K562 (cell line): ENCODE results near the gene PHF3. TPM values are rescaled to one million over a fixed set of nuclear protein-coding genes. Genes with fewer than 3 reads are reported as not detected.

Experiments
- ATAC-seq: fragments of 200-7000 bp; cut with Tn5 transposase; 3 replicates; pipeline ENCODE4 v1.9.1; 2020; ENCODE audit warnings: moderate library complexity
- BruUV-seq: library from RNA; stranded (reverse); fragments of 400-500 nt; replicated peaks from 2 replicates; lab custom pipeline; 2021; lab: Mats Ljungman, UMichigan
- CTCF ChIA-PET: fragments of 300-600 bp; formaldehyde crosslinking; extraction: SDS; loops from one replicate; lab custom pipeline; 2021; ENCODE audit warnings: low intra/inter-chr PET ratio; lab: Yijun Ruan, JAX
- POLR2A ChIA-PET: fragments of 300-600, 350-650 bp; sonication (Branson Sonifier 250); formaldehyde crosslinking; extraction: SDS; loops from one replicate; lab custom pipeline; 2021; ENCODE audit warnings: antibody characterized with exemption, inconsistent platforms; lab: Yijun Ruan, JAX
- DNase-seq, 4 experiments: peaks; one replicate each; pipeline versions ENCODE4 v3.0.0 to v3.0.0-alpha.2; 2011 to 2018; ENCODE audit warnings: low spot score in 3 of 4, mixed read lengths in 3 of 4; ENCODE audit errors: extremely low read depth in 1 of 4
- FAIRE-seq: peaks from 2 replicates; lab custom pipeline; 2011; peaks lifted over from hg19 to GRCh38; lab: Jason Lieb, UNC
- H2AFZ ChIP-seq: 2 replicates; pipeline ENCODE4 v1.6.0; 2011; ENCODE audit warnings: low read depth, low read length, control low read depth, inconsistent platforms
- H3K27ac ChIP-seq: fragments of 200-600 bp; 3 replicates; pipeline ENCODE4 v1.8.0; 2011; ENCODE audit warnings: low read depth, mild to moderate bottlenecking, control low read depth, inconsistent platforms, low read length, moderate library complexity, mixed read lengths; ENCODE audit errors: extremely low read depth
- H3K27me3 ChIP-seq, 2 experiments: fragments of 300-600 bp in 1 of 2; 2 replicates in 1 of 2; 3 replicates in 1 of 2; pipeline versions ENCODE4 v1.6.0 to v1.8.0; 2011; ENCODE audit warnings: inconsistent platforms in 2 of 2, low read length in 2 of 2, mild to moderate bottlenecking in 1 of 2, mixed read lengths in 1 of 2, moderate library complexity in 1 of 2; ENCODE audit not compliant: control insufficient read depth in 2 of 2, insufficient read depth in 2 of 2
- H3K36me3 ChIP-seq: fragments of 300-600 bp; 3 replicates; pipeline ENCODE4 v1.8.0; 2011; ENCODE audit warnings: mild to moderate bottlenecking, low read length, inconsistent platforms; ENCODE audit not compliant: control insufficient read depth, insufficient read depth
- H3K4me1 ChIP-seq, 2 experiments: fragments of 200-600 bp in 1 of 2; replicated peaks in 1 of 2; 2 replicates in 1 of 2; 3 replicates in 1 of 2; pipeline versions ENCODE4 v1.5.1 to v1.8.0; 2011; ENCODE audit warnings: inconsistent platforms in 2 of 2, low read length in 2 of 2, mild to moderate bottlenecking in 1 of 2, mixed read lengths in 1 of 2, moderate library complexity in 1 of 2; ENCODE audit not compliant: control insufficient read depth in 2 of 2, insufficient read depth in 2 of 2
- H3K4me2 ChIP-seq: 2 replicates; pipeline ENCODE4 v1.6.1; 2011; ENCODE audit warnings: low read length, control low read depth, inconsistent platforms, mixed read lengths; ENCODE audit not compliant: insufficient read depth
- H3K4me3 ChIP-seq: fragments of 200-600 bp; sonication (generic), shearing (Covaris generic); 2 replicates; pipeline ENCODE4 v1.5.1; 2016; ENCODE audit warnings: control low read depth, inconsistent platforms
- H3K79me2 ChIP-seq: fragments of 200-600 bp; 3 replicates; pipeline ENCODE4 v1.8.0; 2011; ENCODE audit warnings: low read length, inconsistent platforms; ENCODE audit not compliant: control insufficient read depth, insufficient read depth
- H3K9ac ChIP-seq, 2 experiments: 2 replicates each; pipeline versions ENCODE4 v1.6.0 to v1.6.1; 2011; ENCODE audit warnings: low read depth in 2 of 2, low read length in 2 of 2, control low read depth in 1 of 2, inconsistent platforms in 1 of 2, mild to moderate bottlenecking in 1 of 2, mixed read lengths in 1 of 2; ENCODE audit not compliant: insufficient read depth in 1 of 2
- H3K9me1 ChIP-seq: one replicate; pipeline ENCODE4 v1.6.0; 2011; ENCODE audit warnings: inconsistent platforms, mild to moderate bottlenecking, low read length, moderate library complexity; ENCODE audit not compliant: control insufficient read depth, insufficient read depth
- H3K9me3 ChIP-seq: replicated peaks from 2 replicates; pipeline ENCODE4 v1.5.1; 2011; ENCODE audit warnings: low read depth, low read length, inconsistent platforms; ENCODE audit not compliant: control insufficient read depth, insufficient read depth
- H4K20me1 ChIP-seq: replicated peaks from 2 replicates; pipeline ENCODE4 v1.6.1; 2011; ENCODE audit warnings: low read length, inconsistent platforms, mixed read lengths; ENCODE audit not compliant: control insufficient read depth, insufficient read depth
- DNMT1 ChIP-seq: fragments of 450-650 bp; IDR thresholded peaks from 2 replicates; pipeline ENCODE4 v1.6.1; 2016; ENCODE audit warnings: antibody characterized with exemption, mild to moderate bottlenecking
- GABPA ChIP-seq: fragments of 200-800 bp; sonication (Bioruptor generic); conservative IDR thresholded peaks from 2 replicates; pipeline ENCODE4 v1.6.1; 2016; ENCODE audit warnings: low read depth, missing genetic modification characterization, missing compliant biosample characterization
- KLF6 ChIP-seq: fragments of 250-450 bp; sonication (Bioruptor Pico); IDR thresholded peaks from 2 replicates; pipeline ENCODE4 v1.4.0; 2020; ENCODE audit warnings: mild to moderate bottlenecking, moderate library complexity, borderline replicate concordance
- MEIS2 ChIP-seq: fragments of 450-650 bp; IDR thresholded peaks from 2 replicates; pipeline ENCODE4 v1.6.1; 2014; ENCODE audit warnings: mild to moderate bottlenecking; ENCODE audit not compliant: partially characterized antibody
- NFIX ChIP-seq: fragments of 250-450 bp; sonication (Bioruptor Pico); IDR thresholded peaks from 2 replicates; pipeline ENCODE4 v1.4.0; 2020; ENCODE audit warnings: low read depth, mild to moderate bottlenecking, moderate library complexity
- SIX5 ChIP-seq, 2 experiments: IDR thresholded peaks; 2 replicates each; pipeline ENCODE4 v1.6.1; 2011; ENCODE audit warnings: low read length in 2 of 2, borderline replicate concordance in 1 of 2, low read depth in 1 of 2, mild to moderate bottlenecking in 1 of 2, moderate library complexity in 1 of 2; ENCODE audit not compliant: insufficient read depth in 1 of 2
- XRCC3 ChIP-seq: fragments of 450-650 bp; IDR thresholded peaks from 2 replicates; pipeline ENCODE4 v1.6.1; 2017; ENCODE audit warnings: mild to moderate bottlenecking, moderate library complexity
- ZNF75A ChIP-seq: fragments of 450-650 bp; formaldehyde crosslinking; IDR thresholded peaks from 2 replicates; pipeline ENCODE4 v1.4.0; 2020; ENCODE audit warnings: mild to moderate bottlenecking
- WGBS: fragments of 100-300 bp; shearing (Covaris generic); methylation state at CpG from one replicate; pipeline ENCODE4 v1.1.6; 2016; ENCODE audit warnings: low coverage, mixed read lengths; ENCODE audit not compliant: insufficient coverage; ENCODE audit errors: missing lambda C conversion rate; 5-methylcytosine and 5-hydroxymethylcytosine counted together
- in situ Hi-C: fragments of 300-500 bp; cut with MboI; formaldehyde crosslinking; loops from 4 replicates; pipeline ENCODE4 v1.15.0; 2018; ENCODE audit warnings: inconsistent platforms, mixed read lengths
- intact Hi-C: fragments of 100-400 bp; cut with micrococcal nuclease; formaldehyde crosslinking; loops from 2 replicates; pipeline ENCODE4 v1.14.2; 2022
- polyA plus RNA-seq, 8 experiments: library from polyadenylated mRNA; depleted of rRNA in 4 of 8; stranded (reverse) in 5 of 8; unstranded in 3 of 8; fragments of >200 nt; fragmentation: Nextera tagmentation in 2 of 8; fragmentation: Illumina TruSeq in 1 of 8; extraction: Ambion mirVana in 2 of 8; extraction: Trizol in 1 of 8; gene quantifications; 2 replicates each; pipeline versions ENCODE4 v1.2.1 to v1.2.3, GENCODE V29; 2011 to 2014; ENCODE audit warnings: inconsistent platforms in 1 of 8, missing spikeins in 1 of 8
- total RNA-seq, 7 experiments: library from RNA; depleted of rRNA in 6 of 7; stranded (reverse); fragments of >200 nt in 6 of 7; fragmentation: Illumina TruSeq in 2 of 7; extraction: Trizol in 2 of 7; gene quantifications; 2 replicates each; pipeline versions ENCODE4 v1.2.1 to v1.2.3, GENCODE V29; 2011 to 2021; ENCODE audit warnings: low replicate concordance in 1 of 7
- TF ChIP-seq, protein P1 (sequence below): sonication (generic); IDR thresholded peaks from 2 replicates; pipeline ENCODE4 v1.6.1; 2016
- TF ChIP-seq, protein P2 (sequence below): sonication (generic); formaldehyde crosslinking; IDR thresholded peaks from 2 replicates; pipeline ENCODE4 v1.8.0; 2022; ENCODE audit warnings: mild to moderate bottlenecking, missing genetic modification reagents, borderline replicate concordance

Gene PHF3
- total and polyA plus RNA-seq, 9 of the 15 experiments (the other 6 are each of a cell fraction or from before 2014, with no cell fraction given): 8.1 to 51.2 (median 30.9) TPM

DNA sequence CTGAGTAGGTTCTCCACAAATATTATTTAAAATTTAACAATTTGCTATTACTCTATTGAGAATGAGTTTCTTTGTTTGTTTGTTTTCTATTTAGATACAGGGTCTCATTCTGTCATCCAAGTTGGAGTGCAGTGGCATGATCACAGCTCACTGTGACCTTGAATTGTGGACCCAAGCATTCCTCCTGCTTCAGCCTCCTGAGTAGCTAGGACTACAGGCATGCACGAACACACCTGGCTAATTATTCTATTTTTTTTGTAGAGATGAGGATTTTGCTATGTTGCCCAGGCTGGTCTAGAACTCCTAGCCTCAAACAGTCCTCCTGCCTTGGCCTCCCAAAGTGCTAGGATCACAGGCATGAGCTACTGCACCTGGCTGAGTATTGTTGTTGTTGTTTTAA lies 122.2 kb downstream of the PHF3 start:
- in situ Hi-C loops: no loop called here
- Histone ChIP-seq H3K27me3 (no peaks in the 10 kb centered on the region), H4K20me1 (no peaks in the 10 kb centered on the region), H3K9me3 (no peaks in the 10 kb centered on the region), H3K36me3 (no peaks in the 10 kb centered on the region), H3K27ac (no peak overlapping the region), H3K4me2 (no peak overlapping the region), H3K4me3 (no peak overlapping the region), H2AFZ (no peak overlapping the region), H3K9me1 (no peaks in the 10 kb centered on the region)
- ChIA-PET CTCF (no interaction called here), POLR2A (no interaction called here)
- no peak for FAIRE-seq
- WGBS: 9% methylated on average over 1 of the region's 1 CpG
- TF ChIP-seq ZNF75A (CRISPR knock-in tag): no peak
- no peak for TF ChIP-seq DNMT1
- TF ChIP-seq, all 486 proteins: peak for 0
- intact Hi-C loops: no loop called here
- DNase-seq: no peak
- H3K4me1 ChIP-seq: no peaks in the 10 kb centered on the region
- no TSS peak for BruUV-seq
- no peak for ATAC-seq
- no peaks in the 10 kb centered on the region for H3K79me2 ChIP-seq
- H3K9ac ChIP-seq: no peak overlapping the region

DNA sequence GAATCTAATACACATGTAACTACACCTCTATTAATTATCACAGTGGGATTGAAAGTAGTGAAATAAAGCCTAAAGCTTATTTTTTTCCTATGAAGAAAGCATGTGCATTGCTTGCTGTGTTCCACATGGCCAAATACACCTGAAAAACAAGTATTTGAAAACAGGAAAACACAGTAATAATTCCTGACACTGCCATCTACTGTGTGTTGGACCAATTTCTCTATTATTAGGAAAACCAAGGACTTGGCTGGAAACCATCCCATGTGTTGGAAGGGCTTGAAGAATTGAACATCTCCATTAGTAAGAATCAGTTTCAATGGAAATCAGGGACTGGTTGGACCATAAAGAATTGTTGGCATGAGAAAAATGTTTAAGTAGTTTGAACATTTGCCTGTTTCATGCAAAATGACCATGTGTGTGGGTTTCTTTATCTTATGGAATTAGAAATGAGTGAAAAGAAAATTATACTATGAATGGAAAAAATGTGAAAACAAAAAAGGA lies 124.1 kb downstream of the PHF3 start:
- no peak for FAIRE-seq
- POLR2A ChIA-PET: no interaction called here
- TF ChIP-seq, protein P1, sequence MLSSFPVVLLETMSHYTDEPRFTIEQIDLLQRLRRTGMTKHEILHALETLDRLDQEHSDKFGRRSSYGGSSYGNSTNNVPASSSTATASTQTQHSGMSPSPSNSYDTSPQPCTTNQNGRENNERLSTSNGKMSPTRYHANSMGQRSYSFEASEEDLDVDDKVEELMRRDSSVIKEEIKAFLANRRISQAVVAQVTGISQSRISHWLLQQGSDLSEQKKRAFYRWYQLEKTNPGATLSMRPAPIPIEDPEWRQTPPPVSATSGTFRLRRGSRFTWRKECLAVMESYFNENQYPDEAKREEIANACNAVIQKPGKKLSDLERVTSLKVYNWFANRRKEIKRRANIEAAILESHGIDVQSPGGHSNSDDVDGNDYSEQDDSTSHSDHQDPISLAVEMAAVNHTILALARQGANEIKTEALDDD: no peak
- TF ChIP-seq NFIX (CRISPR knock-in tag) (no peak), MEIS2 (no peak), XRCC3 (no peak), KLF6 (CRISPR knock-in tag) (no peak), GABPA (tag) (no peak), SIX5 (IDR thresholded peaks at IDR 0.05; ENCODE audit: borderline replicate concordance in 1 of 2, insufficient read depth in 1 of 2, low read depth in 1 of 2, low read length in 2 of 2) (no peak)
- TF ChIP-seq, protein P2, sequence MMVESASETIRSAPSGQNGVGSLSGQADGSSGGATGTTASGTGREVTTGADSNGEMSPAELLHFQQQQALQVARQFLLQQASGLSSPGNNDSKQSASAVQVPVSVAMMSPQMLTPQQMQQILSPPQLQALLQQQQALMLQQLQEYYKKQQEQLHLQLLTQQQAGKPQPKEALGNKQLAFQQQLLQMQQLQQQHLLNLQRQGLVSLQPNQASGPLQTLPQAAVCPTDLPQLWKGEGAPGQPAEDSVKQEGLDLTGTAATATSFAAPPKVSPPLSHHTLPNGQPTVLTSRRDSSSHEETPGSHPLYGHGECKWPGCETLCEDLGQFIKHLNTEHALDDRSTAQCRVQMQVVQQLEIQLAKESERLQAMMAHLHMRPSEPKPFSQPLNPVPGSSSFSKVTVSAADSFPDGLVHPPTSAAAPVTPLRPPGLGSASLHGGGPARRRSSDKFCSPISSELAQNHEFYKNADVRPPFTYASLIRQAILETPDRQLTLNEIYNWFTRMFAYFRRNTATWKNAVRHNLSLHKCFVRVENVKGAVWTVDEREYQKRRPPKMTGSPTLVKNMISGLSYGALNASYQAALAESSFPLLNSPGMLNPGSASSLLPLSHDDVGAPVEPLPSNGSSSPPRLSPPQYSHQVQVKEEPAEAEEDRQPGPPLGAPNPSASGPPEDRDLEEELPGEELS: no peak

More for the DNA sequence above, 124.1 kb downstream of the PHF3 start:
- H3K79me2 ChIP-seq: no peaks in the 10 kb centered on the region
- H3K27ac ChIP-seq: no peak overlapping the region
- no peak overlapping the region for H3K4me2 ChIP-seq
- no peaks in the 10 kb centered on the region for H4K20me1 ChIP-seq
- no peaks in the 10 kb centered on the region for H3K4me1 ChIP-seq
- in situ Hi-C loops (loop anchor here (5.0 kb wide), 1 partner anchor 162 kb away; no protein-coding TSS in a partner anchor), intact Hi-C loops (loop anchor here (10.0 kb wide), 1 partner anchor 295 kb away; no protein-coding TSS in a partner anchor)
- CTCF ChIA-PET: no interaction called here
- no peaks in the 10 kb centered on the region for H3K27me3 ChIP-seq
- H3K4me3 ChIP-seq: no peak overlapping the region
- DNase-seq: no peak
- H2AFZ ChIP-seq: no peak overlapping the region
- BruUV-seq: no TSS peak
- no peaks in the 10 kb centered on the region for H3K36me3 ChIP-seq
- H3K9me1 ChIP-seq: no peaks in the 10 kb centered on the region
- H3K9me3 ChIP-seq: no peaks in the 10 kb centered on the region
- H3K9ac ChIP-seq: no peak overlapping the region
- no peak for ATAC-seq
